Activated CD4-positive, alpha-beta T cell treated with anti-CD3 and anti-CD28 coated beads, Interleukin-2, amount 50 U/mL, for 4 hours (primary cell): ENCODE results near the gene KAT6B.

ENCODE experiments used
- DNase-seq, 2 experiments: peaks; one replicate each; pipeline ENCODE4 v3.0.0-alpha.2; 2020

The KAT6B gene

DNA sequence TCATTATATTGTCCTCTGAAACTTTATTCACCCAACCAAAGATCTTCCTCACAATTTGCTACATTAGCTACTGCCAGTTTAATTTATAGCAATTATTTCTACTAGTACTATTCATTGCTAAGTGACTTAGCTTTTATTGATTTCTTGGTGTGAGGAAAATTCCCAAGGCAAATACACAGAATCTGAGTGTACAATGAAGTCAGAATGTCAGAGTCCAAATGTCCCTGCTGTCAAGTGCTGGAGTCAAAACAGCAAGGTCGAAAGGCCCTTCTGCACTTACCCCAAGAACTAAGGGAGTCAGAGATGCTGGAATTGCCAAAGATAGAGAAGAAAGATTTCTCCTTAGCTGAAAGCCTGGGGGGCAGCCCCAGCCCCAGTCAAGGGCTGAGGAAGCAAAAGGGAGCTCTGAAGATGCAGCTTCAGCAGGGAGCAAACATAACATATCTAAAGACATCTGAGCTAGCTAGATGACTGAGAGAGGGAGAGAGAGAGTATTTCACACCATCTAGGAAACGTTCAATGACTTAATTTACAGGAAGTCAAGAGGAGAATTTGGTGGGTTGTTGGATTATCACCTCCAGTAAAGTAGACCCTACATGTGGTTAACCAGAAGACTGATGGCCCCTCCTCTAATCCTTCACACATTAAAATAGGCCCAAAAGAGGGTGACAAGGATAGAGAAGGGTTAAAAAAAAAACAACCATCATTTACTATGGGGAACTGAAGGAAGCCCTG is 248.5 kb downstream of the KAT6B start:
- DNase-seq = no peak

GRCh38 chr10:75076348-75076747 is 249.9 kb downstream of the KAT6B start:
- DNase-seq = no peak

- no peak for DNase-seq
Observed at GRCh38 chr10:75079436-75080083, 253.2 kb downstream of the KAT6B start.

DNA sequence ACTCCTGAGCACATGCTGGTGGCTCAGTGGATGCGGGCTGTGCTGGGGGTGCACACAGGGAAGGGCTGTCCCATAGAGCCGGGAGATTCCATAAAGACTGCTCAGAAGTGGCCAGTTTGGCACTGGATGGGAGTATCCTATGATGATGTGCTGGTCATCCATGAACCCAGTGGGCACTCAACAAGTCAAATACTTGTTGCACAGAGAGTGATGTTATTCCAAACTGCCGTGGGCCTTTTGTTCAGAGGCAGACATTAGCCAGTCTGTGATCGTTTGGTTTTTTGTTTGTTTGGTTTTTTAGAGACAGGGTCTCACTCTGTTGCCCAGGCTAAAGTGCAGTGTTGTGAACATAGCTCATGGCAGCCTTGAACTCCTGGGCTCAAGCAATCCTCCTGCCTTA is 254.2 kb downstream of the KAT6B start:
- no peak for DNase-seq

DNA sequence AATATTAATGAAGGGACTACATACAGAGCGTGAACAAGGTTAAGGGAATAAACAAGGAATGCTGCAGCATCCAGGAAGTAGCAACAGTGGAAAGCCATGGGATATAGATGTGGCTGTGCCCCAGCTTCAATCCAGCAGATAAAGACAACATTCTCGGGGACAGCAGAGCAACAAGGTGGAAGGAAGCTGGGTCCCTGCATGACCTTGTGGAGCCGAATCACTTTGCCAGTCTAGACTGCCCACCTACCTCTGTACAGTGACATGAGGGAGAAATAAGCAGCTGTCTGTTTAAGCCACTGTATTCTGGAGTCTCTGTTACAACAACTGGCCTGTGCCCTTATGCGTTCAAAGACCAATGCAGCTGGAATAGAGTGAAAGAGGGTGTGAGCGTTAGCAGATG is 255.0 kb downstream of the KAT6B start:
- DNase-seq = no peak
